KBM-7 (cell line): ENCODE measurements around the gene HPCAL1.
"Not testable (repeated sequence)": the region's sequence is repeated elsewhere in the genome, so short reads cannot be mapped to it uniquely, and the experiment has no call there.

Experiments used
- DNase-seq: peaks from one replicate; pipeline ENCODE4 v3.0.0-alpha.2; 2015
- in situ Hi-C: fragments of 300-500 bp; cut with MboI; formaldehyde crosslinking; loops from 2 replicates; pipeline ENCODE4 v1.14.3; 2020; ENCODE audit warnings: low sequenced_read_pairs, low pct_unique_long_range_greater_than_20kb, mixed read lengths

The HPCAL1 gene

DNA sequence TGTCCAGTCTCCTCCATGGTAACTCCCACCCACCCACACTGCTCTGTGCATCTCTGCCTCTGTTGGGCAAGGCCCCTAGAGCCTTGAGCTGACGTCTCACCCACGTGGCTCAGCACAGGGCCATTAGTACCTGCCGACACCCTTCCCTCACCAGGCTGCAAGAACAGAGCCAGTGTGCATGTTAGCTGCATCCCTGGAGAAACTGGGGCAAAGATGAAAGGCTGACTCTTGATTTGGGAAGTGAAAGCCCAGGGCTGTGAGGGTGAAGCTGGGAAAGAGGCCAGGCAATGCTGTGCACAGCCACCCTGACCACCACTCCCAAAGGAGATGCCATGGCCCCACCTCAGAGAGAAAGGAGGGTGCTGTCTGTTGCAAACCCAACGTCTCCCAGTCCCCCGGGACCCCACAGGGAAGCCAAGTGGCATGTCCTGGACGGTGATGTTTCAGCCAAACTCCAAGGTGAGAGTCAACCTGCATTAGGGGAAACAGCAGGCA is 20.0 kb upstream of the HPCAL1 start:
- in situ Hi-C loops = no loop called here
- DNase-seq = no peak

DNA sequence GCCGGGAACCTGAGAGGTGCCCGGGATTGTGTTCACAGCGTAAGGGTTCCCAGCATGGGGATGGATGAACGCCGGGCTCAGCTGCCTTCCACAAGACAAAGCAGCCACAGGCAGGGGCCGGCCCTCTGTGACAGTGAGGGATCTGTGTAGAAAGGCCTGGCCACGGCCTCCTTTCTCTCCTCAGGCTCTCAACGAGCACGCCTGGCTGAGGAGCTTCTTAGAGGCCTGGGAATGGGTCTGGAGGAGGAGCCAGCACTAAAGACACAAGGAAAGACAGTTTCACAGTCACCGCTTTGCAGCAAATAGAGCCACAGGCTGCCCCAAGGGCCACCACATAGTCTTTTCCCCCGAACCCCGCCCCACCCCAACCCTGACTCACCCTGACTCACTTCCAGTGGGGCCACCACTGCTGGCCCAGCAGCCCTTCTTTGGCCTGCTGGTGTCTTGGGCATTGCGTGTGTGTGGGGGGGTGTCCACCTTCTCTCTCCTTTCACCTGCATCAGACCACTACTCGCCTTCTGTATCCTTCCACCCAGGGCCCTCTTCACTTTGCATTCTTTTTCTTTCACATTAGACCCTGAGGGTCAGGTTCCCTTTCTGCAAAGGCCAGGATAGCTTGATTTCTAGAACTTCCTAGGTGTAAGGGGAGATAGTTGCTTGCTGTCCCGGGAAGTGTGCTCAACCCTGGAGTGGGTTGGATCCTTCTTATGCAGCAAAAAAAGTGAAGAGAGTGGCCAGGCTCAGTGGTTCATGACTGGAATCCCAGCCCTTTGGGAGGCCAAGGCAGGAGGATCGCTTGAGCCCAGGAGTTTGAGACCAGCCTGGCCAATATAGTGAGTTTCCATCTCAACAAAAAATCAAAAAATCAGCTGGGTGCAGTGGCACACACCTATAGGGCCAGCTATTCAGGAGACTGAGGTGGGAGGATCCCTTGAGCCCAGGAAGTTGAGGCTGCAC is 19.3 kb upstream of the HPCAL1 start:
- in situ Hi-C loops = no loop called here
- DNase-seq = no peak

- DNase-seq = no peak
- in situ Hi-C loops = no loop called here
Measured at GRCh38 chr2:10284108-10284870, 18.4 kb upstream of the HPCAL1 start.

- in situ Hi-C loops = no loop called here
Measured at GRCh38 chr2:10285191-10285555, 17.5 kb upstream of the HPCAL1 start.

DNA sequence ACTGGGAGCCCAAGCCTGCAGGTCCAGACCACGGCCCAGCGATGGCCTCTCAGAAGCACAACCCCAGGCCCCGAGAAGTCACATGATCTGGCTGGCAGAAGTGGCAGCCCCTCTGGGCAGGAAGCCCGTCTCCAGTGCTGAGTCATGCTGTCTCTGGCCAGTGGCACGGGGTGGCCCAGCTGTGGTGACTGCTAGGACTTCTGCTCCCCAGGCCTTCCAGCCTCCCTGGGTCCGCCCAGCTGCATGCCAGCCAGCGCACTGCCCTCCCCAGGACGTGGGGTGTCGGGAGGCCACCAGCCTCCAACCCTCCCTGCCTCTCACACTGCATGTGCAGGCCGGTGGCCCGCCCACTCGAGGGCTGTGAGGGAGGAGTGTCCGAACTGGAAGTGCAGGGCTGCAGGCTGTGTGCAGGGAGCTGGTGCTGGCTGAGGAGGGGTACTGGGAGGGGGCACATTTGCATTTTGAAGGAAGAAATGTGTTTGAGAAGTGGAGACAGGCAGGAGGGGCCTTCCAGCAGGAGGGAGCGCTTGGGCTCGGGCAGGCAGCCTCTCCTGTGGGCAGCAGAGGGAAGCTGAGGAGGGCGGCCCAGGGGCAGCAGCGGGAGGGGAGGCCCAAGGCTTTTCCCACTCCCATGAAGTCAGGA is 17.0 kb upstream of the HPCAL1 start:
- in situ Hi-C loops = no loop called here
- DNase-seq = peak; percentile 49

More at GRCh38 chr2:10285191-10285555, 17.5 kb upstream of the HPCAL1 start:
- DNase-seq = no peak

GRCh38 chr2:10286216-10287037 is 16.3 kb upstream of the HPCAL1 start:
- in situ Hi-C loops = no loop called here
- no peak for DNase-seq

GRCh38 chr2:10287761-10288160 is 14.9 kb upstream of the HPCAL1 start:
- in situ Hi-C loops = no loop called here
- DNase-seq = no peak

- in situ Hi-C loops = no loop called here
- DNase-seq = no peak
Measured at GRCh38 chr2:10288606-10289005, 14.1 kb upstream of the HPCAL1 start.

DNA sequence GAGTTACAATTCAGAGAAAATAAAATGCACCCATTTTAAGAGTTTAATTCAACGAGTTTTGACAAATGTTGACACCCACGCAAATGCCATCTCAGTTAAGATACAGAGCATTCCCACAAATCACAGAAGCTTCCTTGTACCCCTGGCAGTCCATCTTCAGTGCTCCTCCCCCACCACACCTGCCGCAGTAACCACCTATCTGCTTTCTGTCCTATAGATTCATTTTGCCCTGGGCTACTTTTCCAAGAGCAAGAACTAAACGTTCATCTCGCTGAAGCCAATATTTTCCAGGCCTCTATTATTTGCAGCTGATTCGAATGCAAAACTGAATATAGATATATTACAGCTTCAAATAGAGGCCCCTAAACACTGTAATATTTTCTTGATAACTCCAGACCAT is 13.4 kb upstream of the HPCAL1 start:
- in situ Hi-C loops = no loop called here
- no peak for DNase-seq

DNA sequence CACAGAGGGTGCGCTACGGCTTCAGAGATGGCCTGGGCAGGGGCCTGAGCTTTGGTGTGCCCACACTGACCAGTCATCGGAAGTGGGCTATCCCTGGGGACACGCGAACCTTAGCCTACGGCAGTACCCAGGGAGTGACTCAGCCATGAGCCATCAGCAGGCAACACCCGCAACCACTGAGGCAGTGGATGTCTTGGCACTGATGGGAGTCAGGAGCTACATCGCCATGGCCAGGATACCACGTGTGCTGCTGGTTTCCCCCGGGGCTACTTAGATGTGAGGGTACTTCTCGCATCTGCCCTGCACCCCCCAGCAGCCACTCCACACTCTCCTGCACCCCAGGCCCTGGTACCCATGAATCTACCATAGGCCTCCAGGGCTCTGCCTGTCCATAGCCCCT is 12.8 kb upstream of the HPCAL1 start:
- DNase-seq = no peak
- in situ Hi-C loops = no loop called here

GRCh38 chr2:10291376-10291775 is 11.3 kb upstream of the HPCAL1 start:
- DNase-seq, in situ Hi-C loops: not testable (repeated sequence)

- no peak for DNase-seq
- in situ Hi-C loops = no loop called here
Measured at GRCh38 chr2:10292033-10292432, 10.7 kb upstream of the HPCAL1 start.

DNA sequence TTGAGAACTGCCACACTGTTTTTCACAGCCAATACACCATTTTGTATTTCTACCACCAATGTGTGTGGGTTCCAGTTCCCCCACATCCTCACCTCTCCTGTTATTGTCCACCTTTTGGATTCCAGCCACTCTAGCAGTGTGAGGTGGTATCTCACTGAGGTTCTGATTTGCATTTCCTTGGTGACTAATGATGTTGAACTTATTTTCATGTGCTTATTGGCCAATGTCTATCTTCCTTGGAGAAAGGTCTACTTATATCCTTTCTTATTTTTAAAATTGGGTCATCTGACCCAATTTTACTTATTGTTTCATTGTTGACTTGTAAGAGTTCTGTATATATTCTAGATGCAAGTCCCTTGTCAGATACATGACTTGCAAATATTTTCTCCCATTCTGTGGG is 9.1 kb upstream of the HPCAL1 start:
- in situ Hi-C loops = no loop called here
- no peak for DNase-seq

DNA sequence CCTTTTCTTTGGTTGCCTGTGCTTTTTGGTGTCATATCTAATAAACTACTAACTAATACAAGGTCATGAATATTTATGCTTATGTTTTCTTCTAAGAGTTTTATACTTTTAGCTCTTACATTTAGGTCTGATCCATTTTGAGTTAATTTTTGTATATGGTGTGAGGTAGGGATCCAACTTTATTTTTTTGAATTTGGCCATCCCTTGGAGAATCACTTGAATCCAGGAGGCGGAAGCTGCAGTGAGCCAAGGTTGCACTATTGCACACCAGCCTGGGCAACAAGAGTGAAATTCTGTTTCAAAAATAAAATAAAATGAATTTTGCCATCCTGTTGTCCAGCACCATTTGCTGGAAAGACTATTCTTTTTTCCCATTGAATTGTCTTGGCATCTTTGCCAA is 8.6 kb upstream of the HPCAL1 start:
- no peak for DNase-seq
- in situ Hi-C loops = no loop called here

DNA sequence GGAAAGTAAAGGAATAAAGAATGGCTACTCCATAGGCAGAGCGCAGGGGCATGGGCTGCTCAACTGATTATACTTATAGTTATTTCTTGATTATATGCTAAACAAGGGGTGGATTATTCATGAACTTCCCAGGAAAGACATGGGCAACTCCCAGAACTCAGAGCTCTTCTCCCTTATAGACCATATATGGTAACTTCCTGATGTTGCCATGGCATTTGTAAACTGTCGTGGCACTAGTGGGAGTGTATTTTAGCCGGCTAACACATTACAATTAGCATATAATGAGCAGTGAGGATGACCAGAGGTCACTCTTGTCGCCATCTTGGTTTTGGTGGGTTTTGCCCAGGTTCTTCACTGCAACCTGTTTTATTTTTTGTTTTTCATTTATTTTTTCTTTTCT is 7.1 kb upstream of the HPCAL1 start:
- in situ Hi-C loops, DNase-seq: not testable (repeated sequence)

- no peak for DNase-seq
- in situ Hi-C loops = no loop called here
Measured at GRCh38 chr2:10296142-10296541, 6.6 kb upstream of the HPCAL1 start.

- DNase-seq = no peak
- in situ Hi-C loops = no loop called here
Measured at GRCh38 chr2:10297191-10297830, 5.4 kb upstream of the HPCAL1 start.

GRCh38 chr2:10297959-10298531 is 4.7 kb upstream of the HPCAL1 start:
- in situ Hi-C loops = no loop called here
- peak; percentile 60 for DNase-seq
